ENCODE measurements around the gene CHRNA1. TPM values are rescaled to one million over a fixed set of nuclear protein-coding genes. Genes with fewer than 3 reads are reported as not detected.

Gene CHRNA1
- polyA plus RNA-seq, 1 experiment = not detected

- CTCF ChIA-PET = interaction anchor here (1.0 to 3.6 kb wide), 2 partner anchors 29 to 52 kb away, joined by 3 to 15 read pairs; no protein-coding TSS in a partner anchor
- POLR2A ChIA-PET = no interaction called here
- no peak overlapping the region for H3K4me3 ChIP-seq (ENCODE audit: low read depth, low read length)
Measured at GRCh38 chr2:174800436-174801205, 36.3 kb upstream of the CHRNA1 start.

DNA sequence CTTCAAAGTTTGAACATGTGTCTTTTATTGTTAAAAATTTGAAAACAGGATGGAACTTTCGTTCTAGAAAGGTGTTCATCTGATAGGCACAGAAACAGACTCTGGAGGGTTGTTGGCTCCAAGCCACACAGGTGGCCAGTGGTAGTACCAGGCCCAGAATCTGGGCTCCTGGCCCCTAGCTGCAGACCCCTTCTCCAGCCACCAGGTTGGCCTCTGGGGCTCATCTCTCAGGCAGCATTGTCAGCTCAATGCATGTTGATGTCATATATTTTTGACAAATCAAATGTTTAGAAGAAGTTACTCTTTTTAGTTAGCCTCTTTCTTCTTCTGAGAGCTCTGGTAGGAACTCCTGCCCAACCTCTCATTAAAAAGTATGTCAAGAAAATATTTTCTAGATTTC lies 34.5 kb upstream of the CHRNA1 start:
- DNase-seq (ENCODE audit: low read depth) = no peak
- Histone ChIP-seq H3K4me3 (ENCODE audit: low read depth, low read length) (no peak overlapping the region), H3K36me3 (ENCODE audit: control insufficient read depth, insufficient read depth, low read length) (no peaks in the 10 kb centered on the region; the same call in 1 of the 2 replicates), H3K27me3 (ENCODE audit: control insufficient read depth, insufficient read depth, low read length) (no peaks in the 10 kb centered on the region)
- ChIA-PET POLR2A (no interaction called here), CTCF (interaction anchor here (3.6 kb wide), 1 partner anchor 27 kb away, joined by 15 read pairs; no protein-coding TSS in a partner anchor)
- TF ChIP-seq, protein P1, sequence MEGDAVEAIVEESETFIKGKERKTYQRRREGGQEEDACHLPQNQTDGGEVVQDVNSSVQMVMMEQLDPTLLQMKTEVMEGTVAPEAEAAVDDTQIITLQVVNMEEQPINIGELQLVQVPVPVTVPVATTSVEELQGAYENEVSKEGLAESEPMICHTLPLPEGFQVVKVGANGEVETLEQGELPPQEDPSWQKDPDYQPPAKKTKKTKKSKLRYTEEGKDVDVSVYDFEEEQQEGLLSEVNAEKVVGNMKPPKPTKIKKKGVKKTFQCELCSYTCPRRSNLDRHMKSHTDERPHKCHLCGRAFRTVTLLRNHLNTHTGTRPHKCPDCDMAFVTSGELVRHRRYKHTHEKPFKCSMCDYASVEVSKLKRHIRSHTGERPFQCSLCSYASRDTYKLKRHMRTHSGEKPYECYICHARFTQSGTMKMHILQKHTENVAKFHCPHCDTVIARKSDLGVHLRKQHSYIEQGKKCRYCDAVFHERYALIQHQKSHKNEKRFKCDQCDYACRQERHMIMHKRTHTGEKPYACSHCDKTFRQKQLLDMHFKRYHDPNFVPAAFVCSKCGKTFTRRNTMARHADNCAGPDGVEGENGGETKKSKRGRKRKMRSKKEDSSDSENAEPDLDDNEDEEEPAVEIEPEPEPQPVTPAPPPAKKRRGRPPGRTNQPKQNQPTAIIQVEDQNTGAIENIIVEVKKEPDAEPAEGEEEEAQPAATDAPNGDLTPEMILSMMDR (IDR thresholded peaks at IDR 0.05; ENCODE audit: insufficient read depth, low read depth, low read length) = no peak

More at GRCh38 chr2:174800436-174801205, 36.3 kb upstream of the CHRNA1 start:
- DNase-seq (ENCODE audit: low read depth) = no peak
- no peaks in the 10 kb centered on the region; the same call in none of the 2 replicates for H3K36me3 ChIP-seq (ENCODE audit: control insufficient read depth, insufficient read depth, low read length)
- no peaks in the 10 kb centered on the region for H3K27me3 ChIP-seq (ENCODE audit: control insufficient read depth, insufficient read depth, low read length)
- TF ChIP-seq, protein P1 (IDR thresholded peaks at IDR 0.05; ENCODE audit: insufficient read depth, low read depth, low read length) = no peak

DNA sequence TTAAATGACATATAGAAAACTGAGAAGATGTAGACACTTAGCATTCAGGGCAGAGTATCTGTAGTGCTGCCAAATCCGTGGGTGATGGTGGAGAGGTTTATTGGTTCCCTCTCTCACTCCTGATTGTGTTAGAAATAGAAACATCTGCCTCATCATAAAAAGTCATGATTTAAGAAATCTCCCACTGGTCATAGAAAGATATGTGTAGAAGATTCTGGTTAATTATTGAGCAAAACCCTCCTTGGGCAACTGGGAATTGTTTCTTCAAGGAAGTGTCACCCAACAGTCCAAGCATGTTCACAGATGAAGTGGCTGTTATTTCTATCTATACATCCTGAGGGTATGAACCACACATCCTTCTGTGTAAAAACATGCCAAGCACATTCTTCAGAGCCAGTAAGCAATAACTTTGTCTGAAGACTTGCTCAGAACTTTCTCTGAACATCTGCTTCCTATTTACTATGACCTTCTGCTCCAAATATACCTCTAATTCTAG lies 33.6 kb upstream of the CHRNA1 start:
- Histone ChIP-seq H3K4me3 (ENCODE audit: low read depth, low read length) (no peak overlapping the region), H3K36me3 (ENCODE audit: control insufficient read depth, insufficient read depth, low read length) (no peaks in the 10 kb centered on the region; the same call in 1 of the 2 replicates), H3K27me3 (ENCODE audit: control insufficient read depth, insufficient read depth, low read length) (no peaks in the 10 kb centered on the region)
- ChIA-PET CTCF (interaction anchor here (1.0 to 7.9 kb wide), 2 partner anchors 20 to 25 kb away, joined by 4 to 51 read pairs; no protein-coding TSS in a partner anchor), POLR2A (interaction anchor here (0.7 kb wide), 1 partner anchor 212 kb away, joined by 3 read pairs; no protein-coding TSS in a partner anchor)
- DNase-seq (ENCODE audit: low read depth) = peak; percentile 79
- TF ChIP-seq, protein P1 (IDR thresholded peaks at IDR 0.05; ENCODE audit: insufficient read depth, low read depth, low read length) = no peak

GRCh38 chr2:174796319-174796771 lies 32.1 kb upstream of the CHRNA1 start:
- H3K4me3 ChIP-seq (ENCODE audit: low read depth, low read length) = no peak overlapping the region
- POLR2A ChIA-PET = interaction anchor here (0.6 to 0.8 kb wide), 2 partner anchors 9 to 18 kb away, joined by 3 to 4 read pairs; no protein-coding TSS in a partner anchor
- no peak for DNase-seq (ENCODE audit: low read depth)
- H3K36me3 ChIP-seq (ENCODE audit: control insufficient read depth, insufficient read depth, low read length) = no peaks in the 10 kb centered on the region; the same call in 1 of the 2 replicates
- CTCF ChIA-PET = interaction anchor here (0.6 to 7.9 kb wide), 6 partner anchors 9 to 189 kb away, joined by 3 to 51 read pairs (median 4); no protein-coding TSS in a partner anchor
- TF ChIP-seq, protein P1 (IDR thresholded peaks at IDR 0.05; ENCODE audit: insufficient read depth, low read depth, low read length) = no peak
- H3K27me3 ChIP-seq (ENCODE audit: control insufficient read depth, insufficient read depth, low read length) = no peaks in the 10 kb centered on the region

DNA sequence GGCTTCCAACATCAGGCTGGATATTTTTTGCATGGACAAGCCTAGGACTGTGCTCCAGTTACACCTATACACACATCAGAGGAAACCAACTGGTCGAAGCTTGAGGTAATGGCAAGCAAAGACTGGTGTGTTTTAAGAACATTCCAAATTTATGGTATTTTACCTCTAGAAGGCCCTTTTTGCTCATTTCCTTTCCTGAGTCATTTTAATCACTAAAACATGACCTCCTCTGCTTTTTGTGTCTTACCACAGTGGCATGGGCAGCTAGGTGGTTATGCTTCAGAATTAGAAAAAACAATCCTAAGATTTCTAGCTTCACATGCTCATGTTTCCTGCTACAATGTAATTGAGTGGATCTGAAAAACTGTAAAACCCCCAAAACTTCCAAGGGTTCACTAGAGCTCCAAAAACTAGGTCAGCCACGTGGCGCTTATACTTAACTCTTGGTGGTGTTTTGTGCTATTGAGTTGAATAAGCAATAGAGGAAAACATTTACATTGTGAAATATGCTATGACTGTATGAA lies 30.6 kb upstream of the CHRNA1 start:
- ChIA-PET CTCF (interaction anchor here (1.0 to 7.9 kb wide), 4 partner anchors 11 to 22 kb away, joined by 3 to 51 read pairs (median 6); no protein-coding TSS in a partner anchor), POLR2A (no interaction called here)
- TF ChIP-seq, protein P1 (IDR thresholded peaks at IDR 0.05; ENCODE audit: insufficient read depth, low read depth, low read length) = no peak

More for the DNA sequence above, 30.6 kb upstream of the CHRNA1 start:
- peak; percentile 59 for DNase-seq (ENCODE audit: low read depth)
- no peak overlapping the region for H3K4me3 ChIP-seq (ENCODE audit: low read depth, low read length)
- no peaks in the 10 kb centered on the region; the same call in 1 of the 2 replicates for H3K36me3 ChIP-seq (ENCODE audit: control insufficient read depth, insufficient read depth, low read length)
- H3K27me3 ChIP-seq (ENCODE audit: control insufficient read depth, insufficient read depth, low read length) = no peaks in the 10 kb centered on the region
